Liver (tissue), 9 donors: ENCODE results near the gene SOX15. TPM values are rescaled to one million over a fixed set of nuclear protein-coding genes. Genes with fewer than 3 reads are reported as not detected.

Experiments
- DNase-seq: peaks from one replicate; pipeline ENCODE4 v3.0.0-alpha.2; 2017; ENCODE audit warnings: low spot score
- H3K27ac ChIP-seq, 2 donors: one replicate each; pipeline ENCODE4 v1.7.0; 2013; ENCODE audit warnings: inconsistent platforms in 2 of 2, low read length in 2 of 2, control low read depth in 1 of 2, low read depth in 1 of 2, mild to moderate bottlenecking in 1 of 2
- H3K27me3 ChIP-seq, 4 donors: one replicate each; pipeline versions ENCODE4 v1.6.1 to v1.7.0; 2013; ENCODE audit warnings: low read length in 3 of 4, inconsistent platforms in 1 of 4, mild to moderate bottlenecking in 1 of 4, moderate library complexity in 1 of 4; ENCODE audit not compliant: control insufficient read depth in 4 of 4, insufficient read depth in 4 of 4
- H3K36me3 ChIP-seq, 4 donors: one replicate each; pipeline versions ENCODE4 v1.6.1 to v1.7.0; 2013; ENCODE audit warnings: low read length in 3 of 4, mild to moderate bottlenecking in 3 of 4, low read depth in 1 of 4, moderate library complexity in 1 of 4; ENCODE audit not compliant: control insufficient read depth in 4 of 4, insufficient read depth in 3 of 4
- H3K4me1 ChIP-seq, 4 donors: one replicate each; pipeline versions ENCODE4 v1.6.1 to v1.7.0; 2013; ENCODE audit warnings: low read length in 3 of 4, mild to moderate bottlenecking in 3 of 4, moderate library complexity in 1 of 4; ENCODE audit not compliant: control insufficient read depth in 4 of 4, insufficient read depth in 4 of 4
- H3K4me3 ChIP-seq, 3 donors: one replicate each; pipeline versions ENCODE4 v1.6.1 to v1.7.0; 2013; ENCODE audit warnings: low read length in 3 of 3, control low read depth in 1 of 3, low read depth in 1 of 3, mild to moderate bottlenecking in 1 of 3
- H3K9ac ChIP-seq, 2 donors: one replicate each; pipeline ENCODE4 v1.7.0; 2013; ENCODE audit warnings: low read length in 2 of 2, mild to moderate bottlenecking in 2 of 2, moderate library complexity in 2 of 2, control low read depth in 1 of 2, low read depth in 1 of 2
- H3K9me3 ChIP-seq, 4 donors: one replicate each; pipeline versions ENCODE4 v1.6.1 to v1.7.0; 2013; ENCODE audit warnings: low read length in 3 of 4; ENCODE audit not compliant: control insufficient read depth in 4 of 4
- EGR1 ChIP-seq, 2 donors: IDR thresholded peaks; 2 replicates each; pipeline ENCODE4 v1.6.1; 2016 to 2018; ENCODE audit warnings: antibody characterized with exemption in 2 of 2, low read depth in 2 of 2
- FOXA2 ChIP-seq: IDR thresholded peaks from 2 replicates; pipeline ENCODE4 v1.6.1; 2016; ENCODE audit warnings: antibody characterized with exemption
- GABPA ChIP-seq, 2 donors: IDR thresholded peaks in 1 of 2; conservative IDR thresholded peaks in 1 of 2; 2 replicates each; pipeline ENCODE4 v1.6.1; 2016; ENCODE audit warnings: antibody characterized with exemption in 2 of 2, mild to moderate bottlenecking in 1 of 2, moderate library complexity in 1 of 2
- HNF4A ChIP-seq, 2 donors: conservative IDR thresholded peaks; 2 replicates each; pipeline ENCODE4 v1.6.1; 2016; ENCODE audit warnings: antibody characterized with exemption in 2 of 2, mild to moderate bottlenecking in 2 of 2
- HNF4G ChIP-seq: IDR thresholded peaks from 2 replicates; pipeline ENCODE4 v1.6.1; 2016; ENCODE audit warnings: antibody characterized with exemption
- NR2F2 ChIP-seq: IDR thresholded peaks from 2 replicates; pipeline ENCODE4 v1.6.1; 2016; ENCODE audit warnings: antibody characterized with exemption
- RAD21 ChIP-seq, 2 donors: IDR thresholded peaks; 2 replicates each; pipeline ENCODE4 v1.6.1; 2016; ENCODE audit warnings: antibody characterized with exemption in 2 of 2, mild to moderate bottlenecking in 2 of 2
- RXRA ChIP-seq, 2 donors: IDR thresholded peaks; 2 replicates each; pipeline ENCODE4 v1.6.1; 2017 to 2018; ENCODE audit warnings: antibody characterized with exemption in 2 of 2, mild to moderate bottlenecking in 1 of 2
- YY1 ChIP-seq: IDR thresholded peaks from 2 replicates; pipeline ENCODE4 v1.6.1; 2016; ENCODE audit warnings: antibody characterized with exemption, mild to moderate bottlenecking
- WGBS: extraction: QIAGEN DNeasy Blood & Tissue Kit; methylation state at CpG from one replicate; pipeline ENCODE4 v1.1.7; 2013; 5-methylcytosine and 5-hydroxymethylcytosine counted together
- polyA plus RNA-seq, 2 donors: library from polyadenylated mRNA; stranded (reverse) in 1 of 2; unstranded in 1 of 2; fragments of 200-250 nt in 1 of 2; fragments of >200 nt in 1 of 2; fragmentation: Nextera tagmentation in 1 of 2; extraction: Ambion mirVana in 1 of 2; gene quantifications; one replicate each; pipeline versions ENCODE4 v1.2.1 to v1.2.3, GENCODE V29; 2013 to 2015
- total RNA-seq, 2 donors: library from RNA; depleted of rRNA; stranded (reverse); fragments of >200 nt; gene quantifications; one replicate each; pipeline ENCODE4 v1.2.3, GENCODE V29; 2014
- TF ChIP-seq, protein P1 (sequence below): IDR thresholded peaks from 2 replicates; pipeline ENCODE4 v1.6.1; 2016; ENCODE audit warnings: antibody characterized with exemption
- TF ChIP-seq, protein P2 (sequence below): IDR thresholded peaks from 2 replicates; pipeline ENCODE4 v1.6.1; 2016; ENCODE audit warnings: antibody characterized with exemption
- TF ChIP-seq, protein P3 (sequence below): fragments of 150-350 bp; IDR thresholded peaks from 2 replicates; pipeline ENCODE4 v1.5.1; 2017; ENCODE audit warnings: improper control_type of control experiment, low read depth, low read length; ENCODE audit not compliant: missing input control
- TF ChIP-seq, protein P4 (sequence below): IDR thresholded peaks from 2 replicates; pipeline ENCODE4 v1.6.1; 2016; ENCODE audit warnings: antibody characterized with exemption, mild to moderate bottlenecking
- donor health status: healthy.
- donor health status: healthy.
- donor health status: healthy.
- donor health status: healthy.
- donor health status: healthy.

Gene SOX15
- total and polyA plus RNA-seq, 4 donors, result 0.06 to 0.33 (median 0.17) TPM; not detected in 1

DNA sequence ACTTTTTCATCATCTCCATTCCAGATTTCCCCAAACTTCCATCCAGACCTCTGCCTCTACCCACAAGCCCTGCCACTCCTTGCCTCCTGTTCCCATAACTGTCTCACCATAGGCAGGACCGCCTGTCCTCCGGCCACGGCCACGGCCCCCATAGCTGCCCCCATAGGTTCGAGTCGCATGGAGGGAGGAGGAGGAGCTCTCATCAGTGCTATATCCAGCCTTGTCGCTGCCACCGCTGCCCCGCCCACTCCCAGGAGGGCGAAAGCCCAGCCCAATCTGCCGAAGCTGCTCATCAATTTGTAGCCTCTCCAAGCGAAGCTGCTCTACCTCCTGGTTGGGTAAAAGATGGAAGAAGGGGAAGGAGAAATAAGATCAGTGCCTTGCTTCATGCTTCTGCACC, 3.4 kb upstream of the SOX15 start:
- no peaks in the 10 kb centered on the region for H3K27me3 ChIP-seq
- TF ChIP-seq EGR1 (IDR thresholded peaks at IDR 0.05; ENCODE audit: low read depth in 2 of 2) (no peak), GABPA (IDR thresholded peaks at IDR 0.05 in 1 of 2, conservative IDR thresholded peaks at IDR 0.05 in 1 of 2) (no peak)
- TF ChIP-seq, protein P1, sequence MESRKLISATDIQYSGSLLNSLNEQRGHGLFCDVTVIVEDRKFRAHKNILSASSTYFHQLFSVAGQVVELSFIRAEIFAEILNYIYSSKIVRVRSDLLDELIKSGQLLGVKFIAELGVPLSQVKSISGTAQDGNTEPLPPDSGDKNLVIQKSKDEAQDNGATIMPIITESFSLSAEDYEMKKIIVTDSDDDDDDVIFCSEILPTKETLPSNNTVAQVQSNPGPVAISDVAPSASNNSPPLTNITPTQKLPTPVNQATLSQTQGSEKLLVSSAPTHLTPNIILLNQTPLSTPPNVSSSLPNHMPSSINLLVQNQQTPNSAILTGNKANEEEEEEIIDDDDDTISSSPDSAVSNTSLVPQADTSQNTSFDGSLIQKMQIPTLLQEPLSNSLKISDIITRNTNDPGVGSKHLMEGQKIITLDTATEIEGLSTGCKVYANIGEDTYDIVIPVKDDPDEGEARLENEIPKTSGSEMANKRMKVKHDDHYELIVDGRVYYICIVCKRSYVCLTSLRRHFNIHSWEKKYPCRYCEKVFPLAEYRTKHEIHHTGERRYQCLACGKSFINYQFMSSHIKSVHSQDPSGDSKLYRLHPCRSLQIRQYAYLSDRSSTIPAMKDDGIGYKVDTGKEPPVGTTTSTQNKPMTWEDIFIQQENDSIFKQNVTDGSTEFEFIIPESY, result no peak
- peaks cover 0 to 5% (median 0%) of the 10 kb centered on the region in 4 donors for H3K4me1 ChIP-seq
- 93% methylated on average over 12 of the region's 12 CpGs for WGBS
- peaks cover 19 to 70% (median 52%) of the 10 kb centered on the region in 4 donors for H3K36me3 ChIP-seq
- H3K4me3 ChIP-seq, result no peak overlapping the region
- no peaks in the 10 kb centered on the region for H3K9me3 ChIP-seq
- H3K27ac ChIP-seq, result no peak overlapping the region
- DNase-seq, result no peak
- H3K9ac ChIP-seq, result no peak overlapping the region

DNA sequence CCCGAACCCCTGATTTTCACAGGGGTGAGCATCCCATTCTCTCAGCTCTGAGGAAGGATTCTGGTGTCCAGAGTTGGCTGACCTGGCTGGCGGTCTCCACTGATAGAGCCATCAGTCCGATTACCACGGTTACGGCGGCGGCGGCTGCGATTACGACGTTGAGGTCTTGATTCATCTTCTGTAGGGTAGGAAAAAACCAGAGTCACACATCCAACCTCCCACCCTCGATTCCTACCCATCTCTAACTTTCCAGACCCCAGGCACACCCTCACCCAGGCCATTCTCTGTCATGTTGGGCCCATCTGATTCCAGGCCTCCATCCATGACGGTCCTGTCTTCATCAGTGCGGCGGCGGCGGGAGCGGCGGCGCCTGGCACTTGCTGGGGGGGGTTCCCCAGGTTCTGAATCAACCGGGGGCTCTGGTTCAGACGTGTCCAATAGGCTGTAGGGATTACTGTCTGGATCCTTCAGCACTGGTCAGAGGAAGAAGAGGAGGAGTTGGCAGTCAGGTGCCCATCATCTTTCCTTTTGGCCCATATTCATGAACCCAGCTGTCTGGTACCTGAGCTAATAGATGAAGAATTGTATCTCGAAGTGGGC, 2.6 kb upstream of the SOX15 start:
- H3K9me3 ChIP-seq, result no peaks in the 10 kb centered on the region
- WGBS, result 94% methylated on average over 23 of the region's 23 CpGs
- no peak overlapping the region for H3K4me3 ChIP-seq
- H3K9ac ChIP-seq, result no peak overlapping the region
- no peaks in the 10 kb centered on the region for H3K27me3 ChIP-seq
- TF ChIP-seq GABPA (IDR thresholded peaks at IDR 0.05 in 1 of 2, conservative IDR thresholded peaks at IDR 0.05 in 1 of 2), result no peak
- TF ChIP-seq, protein P1, result no peak
- TF ChIP-seq RXRA (IDR thresholded peaks at IDR 0.05), result no peak
- no peak for TF ChIP-seq RAD21 (IDR thresholded peaks at IDR 0.05)
- TF ChIP-seq HNF4G, result no peak
- TF ChIP-seq, protein P2, sequence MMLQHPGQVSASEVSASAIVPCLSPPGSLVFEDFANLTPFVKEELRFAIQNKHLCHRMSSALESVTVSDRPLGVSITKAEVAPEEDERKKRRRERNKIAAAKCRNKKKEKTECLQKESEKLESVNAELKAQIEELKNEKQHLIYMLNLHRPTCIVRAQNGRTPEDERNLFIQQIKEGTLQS, result no peak
- TF ChIP-seq, protein P3, sequence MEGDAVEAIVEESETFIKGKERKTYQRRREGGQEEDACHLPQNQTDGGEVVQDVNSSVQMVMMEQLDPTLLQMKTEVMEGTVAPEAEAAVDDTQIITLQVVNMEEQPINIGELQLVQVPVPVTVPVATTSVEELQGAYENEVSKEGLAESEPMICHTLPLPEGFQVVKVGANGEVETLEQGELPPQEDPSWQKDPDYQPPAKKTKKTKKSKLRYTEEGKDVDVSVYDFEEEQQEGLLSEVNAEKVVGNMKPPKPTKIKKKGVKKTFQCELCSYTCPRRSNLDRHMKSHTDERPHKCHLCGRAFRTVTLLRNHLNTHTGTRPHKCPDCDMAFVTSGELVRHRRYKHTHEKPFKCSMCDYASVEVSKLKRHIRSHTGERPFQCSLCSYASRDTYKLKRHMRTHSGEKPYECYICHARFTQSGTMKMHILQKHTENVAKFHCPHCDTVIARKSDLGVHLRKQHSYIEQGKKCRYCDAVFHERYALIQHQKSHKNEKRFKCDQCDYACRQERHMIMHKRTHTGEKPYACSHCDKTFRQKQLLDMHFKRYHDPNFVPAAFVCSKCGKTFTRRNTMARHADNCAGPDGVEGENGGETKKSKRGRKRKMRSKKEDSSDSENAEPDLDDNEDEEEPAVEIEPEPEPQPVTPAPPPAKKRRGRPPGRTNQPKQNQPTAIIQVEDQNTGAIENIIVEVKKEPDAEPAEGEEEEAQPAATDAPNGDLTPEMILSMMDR, result no peak
- DNase-seq, result no peak
- peaks cover 22 to 71% (median 51%) of the 10 kb centered on the region in 4 donors for H3K36me3 ChIP-seq
- no peak overlapping the region for H3K27ac ChIP-seq
- peaks cover 0 to 5% (median 0%) of the 10 kb centered on the region in 4 donors for H3K4me1 ChIP-seq

DNA sequence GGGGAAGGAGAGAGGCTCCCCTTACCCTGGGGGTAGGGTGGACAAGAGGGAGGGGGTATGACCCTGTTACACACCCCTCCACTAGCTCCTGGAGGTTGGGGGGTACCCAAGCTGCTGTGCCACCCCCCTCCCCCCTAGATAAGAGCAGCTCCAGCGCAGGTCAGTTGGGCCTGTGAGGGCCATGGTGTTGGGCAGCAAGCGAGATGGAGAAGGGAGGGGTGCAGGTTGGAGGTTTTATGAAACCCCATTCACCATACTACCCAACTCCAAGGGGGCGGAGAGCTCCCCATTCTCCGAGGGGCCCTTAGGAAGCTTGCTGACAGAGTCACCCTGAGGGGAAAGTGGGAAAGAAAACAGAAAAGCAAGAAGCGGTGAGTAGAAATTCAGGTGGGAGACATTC, 1.7 kb upstream of the SOX15 start:
- Histone ChIP-seq H3K4me1 (peaks cover 0 to 5% (median 0%) of the 10 kb centered on the region in 4 donors), H3K36me3 (peaks cover 24 to 70% (median 48%) of the 10 kb centered on the region in 4 donors), H3K9ac (no peak overlapping the region), H3K27ac (no peak overlapping the region), H3K27me3 (no peaks in the 10 kb centered on the region), H3K9me3 (no peaks in the 10 kb centered on the region), H3K4me3 (no peak overlapping the region)
- DNase-seq, result no peak
- TF ChIP-seq FOXA2, result no peak
- TF ChIP-seq, protein P1, result no peak
- no peak for TF ChIP-seq EGR1 (IDR thresholded peaks at IDR 0.05; ENCODE audit: low read depth in 2 of 2)
- TF ChIP-seq, protein P4, sequence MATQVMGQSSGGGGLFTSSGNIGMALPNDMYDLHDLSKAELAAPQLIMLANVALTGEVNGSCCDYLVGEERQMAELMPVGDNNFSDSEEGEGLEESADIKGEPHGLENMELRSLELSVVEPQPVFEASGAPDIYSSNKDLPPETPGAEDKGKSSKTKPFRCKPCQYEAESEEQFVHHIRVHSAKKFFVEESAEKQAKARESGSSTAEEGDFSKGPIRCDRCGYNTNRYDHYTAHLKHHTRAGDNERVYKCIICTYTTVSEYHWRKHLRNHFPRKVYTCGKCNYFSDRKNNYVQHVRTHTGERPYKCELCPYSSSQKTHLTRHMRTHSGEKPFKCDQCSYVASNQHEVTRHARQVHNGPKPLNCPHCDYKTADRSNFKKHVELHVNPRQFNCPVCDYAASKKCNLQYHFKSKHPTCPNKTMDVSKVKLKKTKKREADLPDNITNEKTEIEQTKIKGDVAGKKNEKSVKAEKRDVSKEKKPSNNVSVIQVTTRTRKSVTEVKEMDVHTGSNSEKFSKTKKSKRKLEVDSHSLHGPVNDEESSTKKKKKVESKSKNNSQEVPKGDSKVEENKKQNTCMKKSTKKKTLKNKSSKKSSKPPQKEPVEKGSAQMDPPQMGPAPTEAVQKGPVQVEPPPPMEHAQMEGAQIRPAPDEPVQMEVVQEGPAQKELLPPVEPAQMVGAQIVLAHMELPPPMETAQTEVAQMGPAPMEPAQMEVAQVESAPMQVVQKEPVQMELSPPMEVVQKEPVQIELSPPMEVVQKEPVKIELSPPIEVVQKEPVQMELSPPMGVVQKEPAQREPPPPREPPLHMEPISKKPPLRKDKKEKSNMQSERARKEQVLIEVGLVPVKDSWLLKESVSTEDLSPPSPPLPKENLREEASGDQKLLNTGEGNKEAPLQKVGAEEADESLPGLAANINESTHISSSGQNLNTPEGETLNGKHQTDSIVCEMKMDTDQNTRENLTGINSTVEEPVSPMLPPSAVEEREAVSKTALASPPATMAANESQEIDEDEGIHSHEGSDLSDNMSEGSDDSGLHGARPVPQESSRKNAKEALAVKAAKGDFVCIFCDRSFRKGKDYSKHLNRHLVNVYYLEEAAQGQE, result no peak
- TF ChIP-seq RAD21 (IDR thresholded peaks at IDR 0.05), result no peak
- no peak for TF ChIP-seq NR2F2
- no peak for TF ChIP-seq HNF4A (conservative IDR thresholded peaks at IDR 0.05)
- no peak for TF ChIP-seq RXRA (IDR thresholded peaks at IDR 0.05)
- no peak for TF ChIP-seq YY1
- 93% methylated on average over 5 of the region's 5 CpGs for WGBS
